ENCODE results near the gene PRRG2.
"Not testable (repeated sequence)": the region's sequence is repeated elsewhere in the genome, so short reads cannot be mapped to it uniquely, and the experiment has no call there.

The PRRG2 gene

DNA sequence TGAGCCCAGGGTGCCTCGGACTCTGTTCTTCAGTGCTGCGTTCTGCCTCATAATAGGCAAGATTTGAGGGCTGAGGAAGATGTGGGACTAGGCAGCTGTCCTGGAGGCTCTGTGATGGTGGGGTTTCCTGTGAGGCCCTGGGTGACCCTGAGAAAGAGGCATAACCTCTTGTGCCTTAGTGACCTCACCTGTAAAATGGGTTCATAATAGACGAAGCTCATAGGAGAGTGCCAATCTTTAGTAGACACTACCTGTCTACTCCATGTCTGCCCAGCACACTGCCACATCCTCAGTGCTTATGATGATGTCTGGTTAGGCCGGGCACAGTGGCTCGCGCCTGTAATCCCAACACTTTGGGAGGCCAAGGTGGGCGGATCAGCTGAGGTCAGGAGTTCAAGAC lies 35.4 kb downstream of the PRRG2 start:
- Histone ChIP-seq H3K4me1 (ENCODE audit: control insufficient read depth in 1 of 2, insufficient read depth in 1 of 2, low read depth in 1 of 2, low read length in 1 of 2) (peaks cover 4 to 6% of the 10 kb centered on the region in 2 experiments), H3K27me3 (no peaks in the 10 kb centered on the region), H3K36me3 (peaks cover 69% of the 10 kb centered on the region), H3K9me3 (no peaks in the 10 kb centered on the region), H3K27ac (no peak overlapping the region), H3K4me3 (ENCODE audit: low read depth in 1 of 2, low read length in 1 of 2) (no peak overlapping the region)
- TF ChIP-seq, protein P1, sequence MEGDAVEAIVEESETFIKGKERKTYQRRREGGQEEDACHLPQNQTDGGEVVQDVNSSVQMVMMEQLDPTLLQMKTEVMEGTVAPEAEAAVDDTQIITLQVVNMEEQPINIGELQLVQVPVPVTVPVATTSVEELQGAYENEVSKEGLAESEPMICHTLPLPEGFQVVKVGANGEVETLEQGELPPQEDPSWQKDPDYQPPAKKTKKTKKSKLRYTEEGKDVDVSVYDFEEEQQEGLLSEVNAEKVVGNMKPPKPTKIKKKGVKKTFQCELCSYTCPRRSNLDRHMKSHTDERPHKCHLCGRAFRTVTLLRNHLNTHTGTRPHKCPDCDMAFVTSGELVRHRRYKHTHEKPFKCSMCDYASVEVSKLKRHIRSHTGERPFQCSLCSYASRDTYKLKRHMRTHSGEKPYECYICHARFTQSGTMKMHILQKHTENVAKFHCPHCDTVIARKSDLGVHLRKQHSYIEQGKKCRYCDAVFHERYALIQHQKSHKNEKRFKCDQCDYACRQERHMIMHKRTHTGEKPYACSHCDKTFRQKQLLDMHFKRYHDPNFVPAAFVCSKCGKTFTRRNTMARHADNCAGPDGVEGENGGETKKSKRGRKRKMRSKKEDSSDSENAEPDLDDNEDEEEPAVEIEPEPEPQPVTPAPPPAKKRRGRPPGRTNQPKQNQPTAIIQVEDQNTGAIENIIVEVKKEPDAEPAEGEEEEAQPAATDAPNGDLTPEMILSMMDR (IDR thresholded peaks at IDR 0.05) = no peak

DNA sequence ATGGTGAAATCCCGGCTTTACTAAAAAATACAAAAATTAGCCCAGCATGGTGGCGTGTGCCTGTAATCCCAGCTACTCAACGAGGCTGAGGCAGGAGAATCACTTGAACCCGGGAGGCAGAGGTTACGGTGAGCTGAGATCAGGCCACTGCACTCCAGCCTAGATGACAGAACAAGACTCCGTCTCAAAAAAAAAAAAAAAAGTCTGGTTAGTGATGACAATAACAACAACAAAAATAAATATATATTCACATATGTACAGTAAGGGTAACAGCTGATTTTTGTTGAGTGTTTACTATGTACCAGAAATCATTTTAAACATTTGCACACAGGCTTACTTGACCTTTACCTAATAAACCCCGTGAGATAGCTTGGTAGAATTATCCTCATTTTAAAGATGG lies 35.8 kb downstream of the PRRG2 start:
- Histone ChIP-seq H3K4me3 (ENCODE audit: low read depth in 1 of 2, low read length in 1 of 2) (no peak overlapping the region), H3K27me3 (no peaks in the 10 kb centered on the region), H3K36me3 (peaks cover 73% of the 10 kb centered on the region), H3K4me1 (ENCODE audit: control insufficient read depth in 1 of 2, insufficient read depth in 1 of 2, low read depth in 1 of 2, low read length in 1 of 2) (peaks cover 4 to 6% of the 10 kb centered on the region in 2 experiments), H3K9me3 (no peaks in the 10 kb centered on the region), H3K27ac (no peak overlapping the region)
- TF ChIP-seq, protein P1 (IDR thresholded peaks at IDR 0.05) = no peak

DNA sequence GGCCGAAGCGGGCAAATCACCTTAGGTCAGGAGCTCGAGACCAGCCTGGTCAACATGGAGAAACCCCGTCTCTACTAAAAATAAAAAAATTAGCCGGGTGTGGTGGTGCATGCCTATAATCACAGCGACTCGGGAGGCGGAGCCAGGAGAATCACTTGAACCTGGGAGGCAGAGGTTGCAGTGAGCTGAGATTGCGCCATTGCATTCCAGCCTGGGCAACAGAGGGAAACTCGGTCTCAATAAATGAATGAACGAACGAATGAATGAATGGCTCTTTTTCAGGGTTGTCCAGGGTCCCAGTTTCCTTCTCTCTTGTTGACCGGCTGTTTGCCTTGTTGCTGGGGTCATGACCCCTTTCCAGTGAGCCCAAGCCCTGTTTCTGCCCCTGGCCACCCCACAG lies 36.7 kb downstream of the PRRG2 start:
- H3K36me3 ChIP-seq = peaks cover 74% of the 10 kb centered on the region
- not testable (repeated sequence) for H3K9me3 ChIP-seq

DNA sequence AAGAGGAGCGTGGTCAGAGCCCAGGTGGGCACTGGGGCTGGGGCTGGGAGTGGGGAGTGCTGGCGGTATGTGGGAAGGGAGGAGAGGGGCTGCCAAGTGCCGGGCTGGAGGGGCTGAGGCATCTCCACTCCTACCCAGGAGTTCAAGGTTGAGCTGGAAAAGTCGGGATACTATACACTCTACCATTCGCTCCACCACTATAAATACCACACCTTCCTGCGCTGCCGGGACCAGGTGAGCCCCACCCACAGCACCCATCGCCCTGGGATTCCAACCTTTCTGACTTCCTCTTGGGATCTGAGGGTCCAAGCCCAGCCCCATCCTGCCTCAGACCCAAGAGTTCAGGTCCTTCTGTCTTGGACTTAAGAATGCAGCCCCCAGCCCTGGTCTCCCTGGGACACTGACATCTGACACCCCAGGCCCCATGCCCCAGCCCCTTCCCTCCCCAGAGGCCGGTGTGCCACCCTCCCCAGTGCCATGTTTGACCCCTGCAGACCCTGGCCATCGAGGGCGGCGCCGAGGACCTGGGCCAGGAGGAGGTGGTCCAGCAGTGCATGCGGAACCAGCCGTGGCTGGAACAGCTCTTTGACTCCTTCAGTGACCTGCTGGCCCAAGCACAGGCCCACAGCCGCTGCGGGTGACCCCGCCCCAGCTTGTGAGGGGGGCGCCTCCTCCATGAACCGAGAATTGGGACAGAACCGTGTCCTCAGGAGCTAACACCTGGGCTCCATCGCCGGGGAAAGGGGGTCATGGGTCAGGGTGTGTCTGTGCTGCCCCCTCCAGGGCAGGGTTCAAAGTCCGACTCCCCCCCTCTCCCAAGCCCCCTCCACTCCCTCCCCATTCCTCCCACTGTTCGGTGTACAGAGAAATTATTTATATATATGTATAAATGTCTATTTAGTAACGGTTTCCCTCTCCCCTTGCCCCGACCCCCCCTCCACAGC lies 44.1 kb downstream of the PRRG2 start:
- TF ChIP-seq, protein P1 (IDR thresholded peaks at IDR 0.05) = no peak
- Histone ChIP-seq H3K27ac (no peak overlapping the region), H3K27me3 (no peaks in the 10 kb centered on the region), H3K36me3 (peaks cover 61% of the 10 kb centered on the region), H3K4me3 (ENCODE audit: low read depth in 1 of 2, low read length in 1 of 2) (no peak overlapping the region), H3K9me3 (no peaks in the 10 kb centered on the region), H3K4me1 (ENCODE audit: control insufficient read depth in 1 of 2, insufficient read depth in 1 of 2, low read depth in 1 of 2, low read length in 1 of 2) (no peaks in the 10 kb centered on the region)

More for the DNA sequence above, 36.7 kb downstream of the PRRG2 start:
- not testable (repeated sequence) for H3K4me3 ChIP-seq (ENCODE audit: low read depth in 1 of 2, low read length in 1 of 2); H3K27ac ChIP-seq; H3K4me1 ChIP-seq (ENCODE audit: control insufficient read depth in 1 of 2, insufficient read depth in 1 of 2, low read depth in 1 of 2, low read length in 1 of 2); H3K27me3 ChIP-seq

DNA sequence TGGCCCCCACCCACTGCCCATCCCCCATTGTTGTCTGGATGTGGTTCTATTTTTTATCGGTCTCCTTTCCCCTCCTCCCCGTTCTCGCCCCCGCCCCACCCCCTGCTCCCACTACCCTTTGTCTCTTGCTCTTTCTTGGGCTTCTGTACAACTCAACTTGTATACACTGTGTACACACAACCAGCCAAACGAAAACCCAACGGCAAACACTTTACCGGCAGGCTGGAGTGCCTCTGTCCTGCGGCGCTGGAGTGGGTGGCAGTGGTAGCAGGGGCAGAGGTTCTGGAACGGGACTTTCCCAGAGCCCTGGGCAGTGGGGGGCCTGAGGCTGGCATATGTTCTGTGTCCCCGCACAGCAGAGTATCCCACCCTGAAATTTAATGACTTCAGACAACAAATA lies 45.1 kb downstream of the PRRG2 start:
- Histone ChIP-seq H3K27me3 (no peaks in the 10 kb centered on the region), H3K4me3 (ENCODE audit: low read depth in 1 of 2, low read length in 1 of 2) (no peak overlapping the region), H3K4me1 (ENCODE audit: control insufficient read depth in 1 of 2, insufficient read depth in 1 of 2, low read depth in 1 of 2, low read length in 1 of 2) (no peaks in the 10 kb centered on the region), H3K36me3 (peaks cover 52% of the 10 kb centered on the region), H3K9me3 (no peaks in the 10 kb centered on the region), H3K27ac (no peak overlapping the region)
- TF ChIP-seq, protein P1 (IDR thresholded peaks at IDR 0.05) = no peak

DNA sequence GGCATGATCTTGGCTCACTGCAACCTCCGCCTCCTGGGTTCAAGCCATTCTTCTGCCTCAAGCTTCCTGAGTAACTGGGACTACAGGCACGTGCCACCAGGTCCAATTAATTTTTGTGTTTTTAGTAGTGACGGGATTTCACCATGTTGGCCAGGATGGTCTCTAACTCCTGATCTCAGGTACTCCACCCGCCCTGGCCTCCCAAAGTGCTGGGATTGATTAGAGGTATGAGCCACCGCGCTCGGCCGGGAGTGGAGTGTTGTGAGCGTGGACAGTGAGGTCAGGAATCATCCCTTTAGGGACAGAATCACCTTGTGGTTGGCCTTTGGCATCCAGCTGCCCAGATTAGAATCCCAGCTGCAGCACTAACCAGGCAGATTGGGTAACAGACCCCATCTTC lies 48.5 kb downstream of the PRRG2 start:
- TF ChIP-seq, protein P1 (IDR thresholded peaks at IDR 0.05) = no peak
- peaks cover 40% of the 10 kb centered on the region for H3K36me3 ChIP-seq
- H3K27ac ChIP-seq = no peak overlapping the region
- no peaks in the 10 kb centered on the region for H3K27me3 ChIP-seq
- no peaks in the 10 kb centered on the region for H3K4me1 ChIP-seq (ENCODE audit: control insufficient read depth in 1 of 2, insufficient read depth in 1 of 2, low read depth in 1 of 2, low read length in 1 of 2)
- no peaks in the 10 kb centered on the region for H3K9me3 ChIP-seq
- H3K4me3 ChIP-seq (ENCODE audit: low read depth in 1 of 2, low read length in 1 of 2) = no peak overlapping the region
